ENCODE data around the gene DTL. TPM values are rescaled to one million over a fixed set of nuclear protein-coding genes. Genes with fewer than 3 reads are reported as not detected.
"Not testable (repeated sequence)": the region's sequence is repeated elsewhere in the genome, so short reads cannot be mapped to it uniquely, and the experiment has no call there.

DTL gene, protein sequence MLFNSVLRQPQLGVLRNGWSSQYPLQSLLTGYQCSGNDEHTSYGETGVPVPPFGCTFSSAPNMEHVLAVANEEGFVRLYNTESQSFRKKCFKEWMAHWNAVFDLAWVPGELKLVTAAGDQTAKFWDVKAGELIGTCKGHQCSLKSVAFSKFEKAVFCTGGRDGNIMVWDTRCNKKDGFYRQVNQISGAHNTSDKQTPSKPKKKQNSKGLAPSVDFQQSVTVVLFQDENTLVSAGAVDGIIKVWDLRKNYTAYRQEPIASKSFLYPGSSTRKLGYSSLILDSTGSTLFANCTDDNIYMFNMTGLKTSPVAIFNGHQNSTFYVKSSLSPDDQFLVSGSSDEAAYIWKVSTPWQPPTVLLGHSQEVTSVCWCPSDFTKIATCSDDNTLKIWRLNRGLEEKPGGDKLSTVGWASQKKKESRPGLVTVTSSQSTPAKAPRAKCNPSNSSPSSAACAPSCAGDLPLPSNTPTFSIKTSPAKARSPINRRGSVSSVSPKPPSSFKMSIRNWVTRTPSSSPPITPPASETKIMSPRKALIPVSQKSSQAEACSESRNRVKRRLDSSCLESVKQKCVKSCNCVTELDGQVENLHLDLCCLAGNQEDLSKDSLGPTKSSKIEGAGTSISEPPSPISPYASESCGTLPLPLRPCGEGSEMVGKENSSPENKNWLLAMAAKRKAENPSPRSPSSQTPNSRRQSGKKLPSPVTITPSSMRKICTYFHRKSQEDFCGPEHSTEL
- 10 to 100 TPM; 18.5 to 25.1 (median 19.2) TPM for polyA plus RNA-seq (ENCODE audit: insufficient read length in 4 of 4)

DNA sequence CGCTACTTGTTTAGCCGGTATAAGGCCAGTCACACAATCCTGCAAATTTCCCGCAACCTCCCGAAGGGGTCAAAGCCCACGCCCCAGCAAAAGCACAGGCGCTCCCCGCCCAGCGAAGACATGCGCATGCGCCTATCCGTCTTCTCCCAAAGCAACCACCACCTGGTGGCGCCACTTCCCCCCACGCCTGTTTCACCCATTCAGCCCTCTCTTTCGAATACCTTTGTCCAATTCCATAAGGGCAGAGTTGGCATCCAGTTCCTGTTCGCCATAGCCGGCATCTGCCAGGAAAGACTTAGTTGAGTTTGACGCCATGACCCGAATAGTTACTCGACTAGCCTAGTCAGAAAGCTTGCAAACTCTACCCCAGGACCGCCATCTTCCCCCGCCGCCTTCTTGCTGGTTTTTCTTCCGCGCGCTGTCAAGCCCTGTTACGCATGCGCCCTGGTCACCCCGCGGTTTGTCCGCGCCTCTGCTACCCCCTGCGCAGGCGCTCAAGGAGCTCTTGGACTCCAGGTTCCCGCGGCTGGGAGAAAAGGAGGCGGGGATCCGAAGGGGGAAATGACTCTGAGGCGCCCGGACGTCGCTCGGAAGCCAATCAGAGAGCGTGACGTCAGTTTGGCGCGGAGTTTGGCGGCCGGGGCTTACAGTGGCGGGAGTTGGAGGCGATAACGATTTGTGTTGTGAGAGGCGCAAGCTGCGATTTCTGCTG is at the start of gene DTL, which contains the start of gene INTS7:
Gene DTL, plus strand, starts transcription at position 626 of the 712 bp plus-strand sequence. CDS start 143 bp downstream, outside the sequence.
Gene INTS7, minus strand, starts transcription at position 435 of the 712 bp plus-strand sequence. Its CDS starts 120 bp downstream, at position 315.
- DNase-seq (ENCODE audit: low read depth in 4 of 4, low spot score in 2 of 4) = peak; percentile 99 to 100 (median 100)

DNA sequence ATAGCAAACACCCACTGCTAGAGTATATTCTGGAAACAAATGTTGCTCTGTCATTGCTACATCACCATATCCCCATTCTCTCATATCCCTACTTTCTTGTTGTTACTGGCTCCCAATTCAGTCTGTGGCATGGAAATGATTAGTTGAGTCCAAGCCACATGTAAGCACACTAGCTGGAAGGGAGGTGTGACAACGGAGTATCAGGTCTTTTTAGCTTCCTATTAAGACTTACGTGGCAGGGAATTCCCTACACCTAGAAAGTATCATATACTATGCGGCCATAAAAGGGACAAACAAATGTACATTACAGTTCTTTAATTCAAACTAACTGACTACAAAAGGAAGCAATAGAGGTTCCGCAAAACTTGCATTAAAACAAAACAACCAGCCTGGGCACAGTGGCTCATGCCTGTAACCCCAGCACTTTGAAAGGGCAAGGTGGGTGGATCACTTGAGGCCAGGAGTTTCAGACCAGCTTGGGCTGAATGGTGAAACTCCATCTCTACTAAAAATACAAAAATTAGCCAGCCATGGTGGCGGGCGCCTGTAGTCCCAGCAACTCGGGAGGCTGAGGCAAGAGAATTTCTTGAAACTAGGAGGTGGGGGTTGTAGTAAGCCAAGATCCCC is 48.8 kb upstream of the DTL start:
- no peak for DNase-seq (ENCODE audit: low read depth in 4 of 4, low spot score in 2 of 4)

DNA sequence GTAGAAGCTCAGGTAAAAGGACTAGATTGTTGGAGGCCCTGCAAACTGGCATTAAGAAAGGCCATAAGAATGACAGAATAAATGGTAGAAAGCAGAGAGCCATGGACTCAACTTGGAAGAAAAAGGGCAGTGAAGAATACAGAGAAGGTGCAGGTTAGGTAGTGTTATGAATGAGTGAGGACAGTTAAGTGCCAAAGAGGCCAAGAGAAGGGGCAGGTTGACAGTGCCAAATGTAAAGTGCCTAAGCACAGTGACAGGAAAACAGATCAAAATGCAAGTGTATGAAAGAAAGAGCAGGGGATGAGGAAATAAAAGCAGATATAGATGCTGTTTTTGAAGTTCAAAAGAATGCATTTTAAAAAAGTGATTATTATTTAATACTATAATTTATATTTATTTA is 43.9 kb upstream of the DTL start:
- no peak for DNase-seq (ENCODE audit: low read depth in 4 of 4, low spot score in 2 of 4)

DNA sequence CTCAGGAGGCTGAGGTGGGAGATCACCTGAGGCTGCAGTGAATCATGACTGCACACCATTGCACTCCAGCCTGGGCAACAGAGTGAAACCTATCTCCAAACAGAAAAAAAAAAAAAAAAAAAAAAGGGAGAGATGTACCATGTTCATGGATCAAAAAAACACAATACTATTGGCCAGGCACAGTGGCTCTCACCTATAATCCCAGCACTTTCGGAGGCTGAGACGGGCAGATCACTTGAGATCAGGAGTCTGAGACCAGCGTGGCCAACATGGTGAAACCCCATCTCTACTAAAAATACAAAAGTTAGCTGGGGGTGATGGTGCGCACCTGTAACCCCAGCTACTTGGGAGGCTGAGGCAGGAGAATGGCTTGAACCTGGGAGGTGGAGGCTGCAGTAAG is 38.1 kb upstream of the DTL start:
- DNase-seq (ENCODE audit: low read depth in 4 of 4, low spot score in 2 of 4) = not testable (repeated sequence)

DNA sequence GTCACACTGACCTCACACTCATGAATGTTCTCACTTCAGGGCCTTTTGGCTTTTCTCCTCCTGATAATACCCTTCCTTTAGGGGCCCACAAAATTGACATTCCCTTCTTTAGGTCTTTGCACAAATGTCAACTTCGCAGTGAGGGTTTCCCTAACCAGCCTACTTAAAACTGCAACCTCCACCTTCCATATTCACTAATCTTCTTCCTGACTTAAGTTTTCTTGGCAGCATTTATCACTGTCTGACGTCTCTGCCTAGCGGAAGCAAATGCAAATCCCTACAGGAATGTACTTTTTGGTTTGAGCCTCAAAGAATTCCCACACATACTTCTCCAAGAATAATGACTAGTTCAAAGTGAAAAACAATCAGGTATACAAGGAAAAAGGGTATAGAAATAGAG is 33.0 kb upstream of the DTL start:
- no peak for DNase-seq (ENCODE audit: low read depth in 4 of 4, low spot score in 2 of 4)

DNA sequence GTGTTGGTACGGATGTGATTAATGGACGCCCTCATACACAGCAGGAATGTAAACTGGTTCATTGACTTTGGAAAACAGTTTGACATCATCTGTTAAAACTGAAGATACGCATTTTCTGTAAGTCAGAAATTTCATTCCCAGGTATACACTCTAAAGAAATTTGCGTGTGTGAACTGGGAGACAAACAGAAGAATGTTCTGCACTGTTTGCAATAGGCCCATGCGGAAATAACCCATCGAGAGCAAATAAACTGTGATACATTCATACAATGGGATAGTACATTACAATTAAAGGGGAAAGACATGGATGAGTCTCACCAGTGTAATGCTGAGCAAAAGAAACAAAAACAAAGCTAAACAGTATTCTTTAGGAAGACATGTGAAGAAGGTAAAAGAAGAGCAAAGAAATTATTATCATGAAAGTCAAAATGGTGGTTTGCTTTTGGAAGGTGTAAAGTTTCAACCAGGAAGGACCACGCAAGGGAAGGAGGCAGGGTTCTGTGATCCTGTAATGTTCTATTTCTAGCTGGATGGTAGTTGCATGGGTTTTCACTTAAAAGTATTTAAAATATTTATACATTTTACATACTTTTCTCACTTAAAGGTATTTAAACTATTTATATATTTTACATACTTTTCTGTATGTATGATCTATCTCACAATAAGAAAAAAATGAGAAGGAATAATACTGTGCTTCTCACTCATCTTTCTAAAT is 30.5 kb upstream of the DTL start:
- no peak for DNase-seq (ENCODE audit: low read depth in 4 of 4, low spot score in 2 of 4)

DNA sequence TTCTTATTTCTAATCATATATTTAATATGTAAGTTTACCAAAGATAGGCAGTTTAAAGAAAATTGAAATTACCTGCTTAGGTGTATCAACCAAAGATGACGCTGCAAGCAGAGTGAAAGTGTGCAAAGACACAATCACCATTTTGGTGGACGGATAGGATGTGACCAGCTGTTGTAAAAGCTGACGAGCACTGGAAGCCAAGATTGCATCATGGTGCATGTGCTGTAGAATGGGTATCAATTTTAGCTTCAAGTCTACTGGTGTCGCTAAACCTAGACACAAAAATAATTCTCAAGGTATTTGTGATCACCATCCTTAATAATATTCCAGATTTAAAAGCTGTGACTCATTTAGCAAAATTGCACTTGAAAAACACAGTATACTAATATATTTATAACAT is 28.4 kb upstream of the DTL start:
- no peak for DNase-seq (ENCODE audit: low read depth in 4 of 4, low spot score in 2 of 4)

DNA sequence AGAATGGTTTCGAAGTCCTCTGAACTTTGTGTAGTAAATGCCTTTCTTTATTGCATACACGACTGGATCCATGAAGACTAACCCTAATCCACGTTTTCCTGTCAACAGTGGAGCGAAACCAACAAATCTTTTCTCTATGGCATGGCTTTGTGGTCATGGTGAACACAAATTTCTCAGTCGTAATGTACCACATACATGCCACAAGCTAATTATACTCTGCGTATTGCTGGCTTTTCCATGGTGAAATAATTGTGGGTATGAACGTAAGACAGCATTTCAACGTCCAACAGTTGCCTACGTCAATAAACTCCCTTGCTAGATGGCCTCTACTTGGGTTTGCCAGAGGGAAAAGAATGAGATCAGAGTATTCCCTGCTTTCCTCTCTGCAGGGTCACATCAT is 27.7 kb upstream of the DTL start:
- no peak for DNase-seq (ENCODE audit: low read depth in 4 of 4, low spot score in 2 of 4)

DNA sequence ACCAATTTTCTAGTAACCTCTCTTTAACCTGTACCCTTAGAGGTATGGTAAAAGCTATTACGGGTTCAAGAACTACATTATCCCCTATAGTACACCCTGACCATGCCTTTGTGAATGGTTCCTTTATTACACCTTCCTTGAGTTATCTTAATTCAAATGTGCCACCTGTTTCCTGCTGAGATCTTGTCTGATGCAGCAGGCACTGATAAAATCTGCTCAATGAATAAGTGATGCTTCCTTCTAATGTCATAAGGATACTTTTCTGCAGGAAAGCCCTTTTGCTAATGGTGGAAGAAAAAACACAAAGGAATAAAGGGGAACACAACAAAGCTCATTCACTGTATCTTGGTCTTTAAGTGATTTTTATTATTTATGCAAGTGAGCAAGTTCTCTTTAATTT is 26.0 kb upstream of the DTL start:
- no peak for DNase-seq (ENCODE audit: low read depth in 4 of 4, low spot score in 2 of 4)

DNA sequence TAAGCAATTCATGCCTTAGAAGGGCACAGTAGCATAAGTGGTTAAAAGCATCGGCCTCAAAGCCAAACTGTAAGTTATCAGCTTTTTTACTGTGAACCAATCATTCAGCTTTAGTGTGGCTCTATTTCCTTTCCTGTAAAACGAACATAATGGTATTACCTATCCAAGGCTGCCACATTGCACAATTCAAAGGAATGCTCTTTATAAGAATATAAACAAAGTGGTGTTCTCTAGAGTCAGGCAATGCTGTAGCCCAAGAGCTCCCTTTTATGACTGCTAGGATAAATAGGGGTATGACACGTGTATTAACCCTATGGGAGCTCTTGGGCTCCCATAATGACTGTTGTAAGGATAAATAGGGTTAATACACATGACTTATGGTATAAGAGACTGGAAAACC is 25.5 kb upstream of the DTL start:
- no peak for DNase-seq (ENCODE audit: low read depth in 4 of 4, low spot score in 2 of 4)

DNA sequence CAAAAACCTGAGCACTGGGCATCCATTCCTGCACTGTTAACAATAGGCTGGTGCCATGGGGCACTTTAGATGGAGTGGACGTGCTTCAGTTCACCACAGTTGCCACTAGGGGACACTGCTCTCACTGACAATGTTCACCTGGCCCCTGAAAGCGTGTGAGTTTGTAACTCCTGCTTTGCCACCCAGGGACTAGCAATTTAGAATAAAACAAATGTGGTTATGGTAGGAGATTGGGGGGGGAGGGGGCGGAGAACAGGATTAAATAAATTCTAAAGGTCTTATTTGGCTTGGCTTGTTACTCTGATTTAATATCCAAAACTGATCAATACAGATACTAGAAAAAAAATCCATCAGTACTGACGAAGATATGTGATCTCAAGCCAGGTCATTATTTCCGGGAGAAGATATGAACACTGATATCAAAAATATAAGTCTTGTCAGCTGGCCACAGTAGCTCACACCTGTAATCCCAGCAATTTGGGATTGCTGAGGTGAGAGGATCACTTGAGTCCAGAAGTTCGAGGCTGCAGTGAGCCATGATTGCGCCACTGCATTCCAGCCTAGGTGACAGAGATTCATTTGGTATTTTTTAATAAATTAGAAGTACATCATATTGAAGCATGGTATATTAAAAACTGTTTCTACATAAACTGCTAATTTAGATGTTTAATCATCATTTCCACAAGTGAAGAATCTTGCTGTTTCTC is 23.4 kb upstream of the DTL start:
- peak in 2 of 4 donors; percentile 11 to 44 for DNase-seq (ENCODE audit: low read depth in 4 of 4, low spot score in 2 of 4)

DNA sequence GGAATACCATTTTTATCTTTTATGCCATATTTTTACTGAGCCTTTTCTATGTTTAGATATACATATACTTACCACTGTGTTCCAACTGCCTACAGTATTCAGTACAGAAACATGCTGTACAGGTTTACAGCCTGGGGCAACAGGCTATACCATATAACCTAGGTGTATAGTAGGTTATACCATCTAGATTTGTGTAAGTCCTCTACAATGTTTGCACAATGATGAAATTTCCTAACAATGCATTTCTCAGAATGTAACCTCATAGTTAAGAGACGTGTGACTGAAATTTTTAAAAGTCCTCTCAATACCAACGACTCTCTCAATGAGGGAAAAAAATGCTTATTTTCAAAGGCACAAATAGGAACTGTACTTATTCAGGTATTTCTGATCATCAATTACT is 21.9 kb upstream of the DTL start:
- DNase-seq (ENCODE audit: low read depth in 4 of 4, low spot score in 2 of 4) = no peak

DNA sequence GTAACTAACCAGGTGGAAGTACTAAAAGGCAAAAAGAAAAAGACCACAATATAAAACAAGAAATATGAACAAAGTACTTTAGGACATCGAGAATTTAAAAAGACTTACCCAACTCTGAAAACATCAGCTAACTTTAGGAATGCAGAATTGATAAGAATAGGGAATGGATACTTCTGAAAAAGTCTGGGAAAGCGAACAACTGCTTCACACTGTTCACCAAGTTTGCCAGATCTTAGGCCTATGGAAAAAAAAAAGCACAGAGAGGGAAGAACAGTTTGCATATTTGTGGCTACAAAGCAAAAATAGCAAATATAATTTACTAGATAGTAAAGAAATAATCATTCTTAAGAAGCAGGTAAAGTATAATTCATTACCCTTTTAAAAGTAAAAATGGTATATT is 14.6 kb upstream of the DTL start:
- DNase-seq (ENCODE audit: low read depth in 4 of 4, low spot score in 2 of 4) = no peak

DNA sequence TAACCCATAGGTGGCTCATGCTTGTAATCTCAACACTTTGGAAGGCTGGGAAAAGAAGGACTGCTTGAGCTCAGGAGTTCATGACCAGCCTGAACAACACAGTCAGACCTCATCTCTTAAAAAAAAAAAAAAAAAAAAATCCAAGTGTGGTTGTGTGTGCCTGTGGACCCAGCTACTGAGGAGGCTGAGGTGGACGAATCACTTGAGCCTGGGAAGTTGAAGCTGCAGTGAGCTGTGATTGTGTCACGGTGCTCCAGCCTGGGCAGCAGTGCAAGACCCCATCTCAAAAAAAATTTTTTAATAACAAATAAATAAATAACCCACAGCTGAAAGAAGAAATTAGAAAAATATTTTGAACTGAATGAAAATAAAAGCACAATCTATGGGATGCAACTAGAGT is 14.0 kb upstream of the DTL start:
- no peak for DNase-seq (ENCODE audit: low read depth in 4 of 4, low spot score in 2 of 4)

DNA sequence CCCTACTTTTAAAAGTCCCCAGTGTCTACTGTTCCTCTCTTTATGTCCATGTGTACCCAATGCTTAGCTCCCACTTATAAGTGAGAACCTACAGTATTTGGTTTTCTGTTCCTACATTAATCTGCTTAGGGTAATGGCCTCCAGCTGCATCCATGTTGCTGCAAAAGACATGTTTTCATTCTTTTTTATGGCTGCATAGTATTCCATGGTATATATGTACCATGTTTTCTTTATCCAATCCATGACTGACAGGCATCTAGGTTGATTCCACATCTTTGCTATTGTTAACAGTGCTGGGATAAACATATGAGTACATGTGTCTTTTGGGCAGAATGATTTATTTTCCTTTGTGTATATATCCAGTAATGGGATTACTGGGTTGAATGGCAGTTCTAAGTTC is 12.6 kb upstream of the DTL start:
- DNase-seq (ENCODE audit: low read depth in 4 of 4, low spot score in 2 of 4) = not testable (repeated sequence)

DNA sequence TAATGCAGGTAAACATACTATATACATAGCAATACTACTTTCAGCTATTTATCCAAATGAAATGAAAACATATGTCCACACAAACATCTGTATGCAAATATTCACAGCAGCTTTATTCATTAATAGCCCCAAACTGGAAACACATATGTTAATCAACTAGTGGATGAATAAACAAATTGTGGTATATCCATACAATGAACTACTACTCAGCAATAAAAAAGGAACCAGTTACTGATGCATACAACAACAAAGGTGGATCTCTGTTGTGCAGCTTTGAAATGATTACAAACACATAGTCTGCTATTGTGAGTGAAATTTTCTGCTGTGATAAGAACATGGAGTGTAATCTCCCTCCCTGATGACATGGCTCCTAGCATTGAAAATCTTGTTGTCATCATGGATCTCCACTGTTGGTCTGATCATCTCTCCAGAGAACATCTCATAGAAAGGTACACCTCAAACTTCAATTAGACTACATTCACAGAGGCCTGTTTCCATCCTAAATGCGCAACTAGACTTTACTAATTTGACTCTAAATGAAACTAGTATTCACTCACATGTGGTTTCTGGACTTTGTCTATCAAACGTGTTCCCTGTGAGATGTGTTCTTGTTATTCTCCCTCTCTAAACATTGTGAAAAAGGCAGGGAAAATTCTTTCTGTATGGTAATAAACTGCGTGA is 10.9 kb upstream of the DTL start:
- no peak for DNase-seq (ENCODE audit: low read depth in 4 of 4, low spot score in 2 of 4)

DNA sequence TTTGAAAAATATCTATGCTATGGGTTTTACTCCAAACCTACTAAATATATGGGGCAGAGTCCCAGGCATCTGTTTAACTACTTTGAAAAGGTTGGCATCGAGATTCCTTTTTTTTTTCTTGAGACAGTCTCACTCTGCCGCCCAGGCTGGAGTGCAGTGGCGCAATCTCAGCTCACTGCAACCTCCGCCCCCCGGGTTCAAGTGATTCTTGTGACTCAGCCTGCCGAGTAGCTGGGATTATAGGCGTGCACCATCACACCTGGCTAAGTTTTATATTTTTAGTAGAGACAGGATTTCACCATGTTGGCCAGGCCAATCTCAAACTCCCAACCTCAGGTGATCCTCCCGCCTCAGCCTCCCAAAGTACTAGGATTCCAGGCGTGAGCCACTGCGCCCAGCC is 7.8 kb upstream of the DTL start:
- not testable (repeated sequence) for DNase-seq (ENCODE audit: low read depth in 4 of 4, low spot score in 2 of 4)

DNA sequence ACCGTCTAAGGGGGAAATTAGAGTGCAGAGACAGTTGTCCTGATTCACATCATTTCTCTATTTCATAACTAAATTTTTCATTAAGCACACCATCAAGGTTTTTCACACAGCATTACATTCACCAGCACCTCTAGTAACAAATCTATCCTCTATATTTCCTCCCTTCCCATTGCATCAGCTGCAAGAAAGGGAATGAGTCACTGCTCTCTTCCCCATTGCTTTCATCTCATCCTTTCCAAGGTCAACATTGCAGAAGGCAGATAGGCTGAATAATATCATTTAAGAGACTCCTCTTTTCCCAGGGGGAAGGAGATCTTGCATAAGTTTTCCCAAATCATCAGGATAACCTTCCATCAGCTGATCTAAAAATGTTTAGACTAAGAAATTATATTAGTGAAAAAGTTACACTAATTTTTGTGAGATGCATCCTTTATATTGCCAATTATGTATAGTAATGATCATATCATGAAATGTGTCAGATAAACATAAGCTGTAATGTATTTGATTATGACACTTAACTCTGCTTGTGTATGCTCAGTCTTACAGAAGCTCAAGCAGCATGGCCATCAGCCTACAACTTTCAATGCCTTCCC is 4.5 kb upstream of the DTL start:
- DNase-seq (ENCODE audit: low read depth in 4 of 4, low spot score in 2 of 4) = no peak

Measured in left renal cortex interstitium (tissue), 4 donors.